H9 (cell line): ENCODE results near the gene ZAR1. TPM values are rescaled to one million over a fixed set of nuclear protein-coding genes. Genes with fewer than 3 reads are reported as not detected.

ENCODE experiments used
- DNase-seq: peaks from one replicate; pipeline ENCODE4 v3.0.0-alpha.2; 2017
- H2AFZ ChIP-seq: one replicate; pipeline ENCODE4 v1.6.1; 2013; ENCODE audit warnings: mild to moderate bottlenecking, low read length, control low read depth, moderate library complexity
- H2AK5ac ChIP-seq: 2 replicates; pipeline ENCODE4 v1.6.1; 2013; ENCODE audit warnings: low read length, control low read depth, mixed read lengths; ENCODE audit not compliant: insufficient read length
- H2BK120ac ChIP-seq: one replicate; pipeline ENCODE4 v1.6.1; 2013; ENCODE audit warnings: low read depth, mild to moderate bottlenecking, low read length, control low read depth, inconsistent platforms; ENCODE audit not compliant: poor library complexity, severe bottlenecking
- H2BK12ac ChIP-seq: 2 replicates; pipeline ENCODE4 v1.6.1; 2013; ENCODE audit warnings: low read length, control low read depth, mixed read lengths, low read depth; ENCODE audit not compliant: insufficient read length
- H2BK15ac ChIP-seq: 2 replicates; pipeline ENCODE4 v1.6.1; 2013; ENCODE audit warnings: low read depth, low read length, control low read depth
- H2BK20ac ChIP-seq: one replicate; pipeline ENCODE4 v1.6.1; 2013; ENCODE audit warnings: low read depth, mild to moderate bottlenecking, low read length, control low read depth, inconsistent platforms; ENCODE audit not compliant: poor library complexity, severe bottlenecking
- H2BK5ac ChIP-seq: 2 replicates; pipeline ENCODE4 v1.6.1; 2013; ENCODE audit warnings: low read length, control low read depth, mixed read lengths; ENCODE audit not compliant: insufficient read length
- H3K14ac ChIP-seq: 2 replicates; pipeline ENCODE4 v1.6.1; 2013; ENCODE audit warnings: low read length, control low read depth; ENCODE audit not compliant: insufficient read depth
- H3K18ac ChIP-seq: 2 replicates; pipeline ENCODE4 v1.6.1; 2013; ENCODE audit warnings: low read depth, mild to moderate bottlenecking, mixed read lengths, low read length, control low read depth; ENCODE audit not compliant: insufficient read length
- H3K23ac ChIP-seq: 2 replicates; pipeline ENCODE4 v1.6.1; 2013; ENCODE audit warnings: low read length, control low read depth, mixed read lengths, low read depth; ENCODE audit not compliant: insufficient read length
- H3K23me2 ChIP-seq: 2 replicates; pipeline ENCODE4 v1.6.1; 2013; ENCODE audit warnings: low read depth, mild to moderate bottlenecking, mixed read lengths, low read length, control low read depth; ENCODE audit not compliant: insufficient read length, poor library complexity, severe bottlenecking
- H3K27ac ChIP-seq: 2 replicates; pipeline ENCODE4 v1.5.1; 2013; ENCODE audit warnings: low read length, control low read depth, mixed read lengths, low read depth; ENCODE audit not compliant: insufficient read length
- H3K27me3 ChIP-seq: 2 replicates; pipeline ENCODE4 v1.6.1; 2013; ENCODE audit warnings: low read length, control low read depth, inconsistent platforms; ENCODE audit not compliant: insufficient read depth
- H3K4ac ChIP-seq: 2 replicates; pipeline ENCODE4 v1.6.1; 2013; ENCODE audit warnings: low read depth, mild to moderate bottlenecking, control low read depth, inconsistent platforms, low read length, moderate library complexity
- H3K4me1 ChIP-seq: 2 replicates; pipeline ENCODE4 v1.6.1; 2013; ENCODE audit warnings: low read length, control low read depth, inconsistent platforms; ENCODE audit not compliant: insufficient read depth
- H3K4me2 ChIP-seq: 2 replicates; pipeline ENCODE4 v1.6.1; 2013; ENCODE audit warnings: low read length, control low read depth, mixed read lengths; ENCODE audit not compliant: insufficient read length, insufficient read depth
- H3K56ac ChIP-seq: 2 replicates; pipeline ENCODE4 v1.6.1; 2013; ENCODE audit warnings: low read depth, mild to moderate bottlenecking, mixed read lengths, low read length, control low read depth; ENCODE audit not compliant: insufficient read length
- H3K79me1 ChIP-seq: 2 replicates; pipeline ENCODE4 v1.6.1; 2013; ENCODE audit warnings: low read depth, mild to moderate bottlenecking, moderate library complexity, low read length, control low read depth, inconsistent platforms; ENCODE audit not compliant: insufficient read depth, poor library complexity, severe bottlenecking
- H3K79me2 ChIP-seq: 2 replicates; pipeline ENCODE4 v1.6.1; 2013; ENCODE audit warnings: low read length, control low read depth, inconsistent platforms; ENCODE audit not compliant: insufficient read depth
- H3K9ac ChIP-seq: 2 replicates; pipeline ENCODE4 v1.6.1; 2013; ENCODE audit warnings: low read length, control low read depth, mixed read lengths; ENCODE audit not compliant: insufficient read length; ENCODE audit errors: extremely low read depth
- H3K9me3 ChIP-seq: one replicate; pipeline ENCODE4 v1.6.1; 2013; ENCODE audit warnings: low read depth, low read length, inconsistent platforms; ENCODE audit not compliant: control insufficient read depth
- H3T11ph ChIP-seq: one replicate; pipeline ENCODE4 v1.6.1; 2013; ENCODE audit warnings: mild to moderate bottlenecking, low read length, control low read depth, inconsistent platforms
- H4K20me1 ChIP-seq: one replicate; pipeline ENCODE4 v1.6.1; 2013; ENCODE audit not compliant: control insufficient read depth, insufficient read length, insufficient read depth
- H4K5ac ChIP-seq: 2 replicates; pipeline ENCODE4 v1.6.1; 2013; ENCODE audit warnings: low read depth, mild to moderate bottlenecking, mixed read lengths, low read length, control low read depth; ENCODE audit not compliant: insufficient read length
- H4K8ac ChIP-seq: replicated peaks from 2 replicates; pipeline ENCODE4 v1.6.1; 2013; ENCODE audit warnings: low read length, control low read depth, mixed read lengths, low read depth; ENCODE audit not compliant: insufficient read length
- H4K91ac ChIP-seq: 2 replicates; pipeline ENCODE4 v1.6.1; 2013; ENCODE audit warnings: low read depth, mild to moderate bottlenecking, moderate library complexity, mixed read lengths, low read length, control low read depth; ENCODE audit not compliant: insufficient read length
- H3K27ac Mint-ChIP-seq, 3 experiments: 2 replicates in 2 of 3; 3 replicates in 1 of 3; pipeline ENCODE4 v1.8.0; 2020 to 2021; ENCODE audit warnings: mixed read lengths in 3 of 3, mild to moderate bottlenecking in 1 of 3, moderate library complexity in 1 of 3
- H3K27me3 Mint-ChIP-seq: 2 replicates; pipeline ENCODE4 v1.8.0; 2021; ENCODE audit warnings: low read depth, mild to moderate bottlenecking, moderate library complexity, mixed read lengths
- H3K36me3 Mint-ChIP-seq, 3 experiments: 2 replicates in 2 of 3; 3 replicates in 1 of 3; pipeline ENCODE4 v1.8.0; 2020 to 2021; ENCODE audit warnings: low read depth in 3 of 3, mixed read lengths in 3 of 3; ENCODE audit not compliant: insufficient read depth in 1 of 3
- H3K4me1 Mint-ChIP-seq, 2 experiments: 2 replicates each; pipeline ENCODE4 v1.8.0; 2020; ENCODE audit warnings: mixed read lengths in 2 of 2
- H3K4me3 Mint-ChIP-seq, 2 experiments: 2 replicates in 1 of 2; 3 replicates in 1 of 2; pipeline ENCODE4 v1.8.0; 2020 to 2021; ENCODE audit warnings: mild to moderate bottlenecking in 2 of 2, mixed read lengths in 2 of 2, moderate library complexity in 1 of 2
- H3K9me3 Mint-ChIP-seq, 2 experiments: 2 replicates in 1 of 2; 3 replicates in 1 of 2; pipeline ENCODE4 v1.8.0; 2020; ENCODE audit warnings: mild to moderate bottlenecking in 2 of 2, mixed read lengths in 2 of 2, moderate library complexity in 1 of 2
- WGBS: extraction: QIAGEN DNeasy Blood & Tissue Kit; methylation state at CpG from one replicate; pipeline ENCODE4 v1.1.7; 2013; ENCODE audit warnings: missing lambda C conversion rate, low lambda C conversion rate, mixed read lengths; ENCODE audit not compliant: insufficient read length; ENCODE audit errors: extremely low coverage; 5-methylcytosine and 5-hydroxymethylcytosine counted together
- total RNA-seq: library from RNA; stranded (reverse); gene quantifications from 2 replicates; pipeline ENCODE4 v1.2.1, GENCODE V29; 2021
- TF ChIP-seq, protein P1 (sequence below): fragments of 200-600 bp; sonication (generic); conservative IDR thresholded peaks from 3 replicates; pipeline ENCODE4 v1.8.0; 2021; ENCODE audit warnings: antibody characterized with exemption, mild to moderate bottlenecking

Gene ZAR1
- total RNA-seq, 1 experiment from 2014 or later = 0.61 TPM

DNA sequence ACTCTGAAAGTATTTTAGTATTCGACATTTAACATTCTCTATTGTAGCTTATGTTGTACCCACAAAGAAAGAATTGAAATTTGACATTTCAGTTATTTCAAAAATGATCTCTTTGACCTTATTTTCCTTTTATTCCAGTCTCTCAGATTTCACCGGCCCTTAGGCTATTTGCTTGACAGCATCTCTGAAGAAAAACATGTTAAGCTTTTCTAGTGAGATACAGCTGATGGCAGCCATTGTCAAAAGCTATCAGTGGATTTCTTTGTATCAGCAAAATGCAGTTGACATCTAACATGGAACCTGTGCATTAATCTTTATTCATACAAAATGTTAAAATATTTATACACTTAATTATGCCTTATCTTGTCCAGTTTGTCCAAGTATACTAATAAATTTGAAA is 16.7 kb downstream of the ZAR1 start:
- no peak overlapping the region for H3K4ac ChIP-seq

More for the DNA sequence above, 16.7 kb downstream of the ZAR1 start:
- no peak overlapping the region for H2AK5ac ChIP-seq
- no peaks in the 10 kb centered on the region; the same call in 1 of the 2 replicates for H3K4me1 ChIP-seq
- no peak overlapping the region for H4K91ac ChIP-seq
- H2BK5ac ChIP-seq = no peak overlapping the region
- H3K4me2 ChIP-seq = no peak overlapping the region
- no peak for DNase-seq
- H2BK20ac ChIP-seq = no peak overlapping the region
- Mint-ChIP-seq H3K9me3 (no peaks in the 10 kb centered on the region), H3K27me3 (no peaks in the 10 kb centered on the region; the same call in 1 of the 2 replicates), H3K4me1 (no peaks in the 10 kb centered on the region; a peak in 1 of 4 replicates), H3K27ac (no peak overlapping the region), H3K36me3 (peaks cover 4 to 33% (median 18%) of the 10 kb centered on the region in 3 experiments; a peak in 5 of 7 replicates), H3K4me3 (no peak overlapping the region)
- TF ChIP-seq, protein P1, sequence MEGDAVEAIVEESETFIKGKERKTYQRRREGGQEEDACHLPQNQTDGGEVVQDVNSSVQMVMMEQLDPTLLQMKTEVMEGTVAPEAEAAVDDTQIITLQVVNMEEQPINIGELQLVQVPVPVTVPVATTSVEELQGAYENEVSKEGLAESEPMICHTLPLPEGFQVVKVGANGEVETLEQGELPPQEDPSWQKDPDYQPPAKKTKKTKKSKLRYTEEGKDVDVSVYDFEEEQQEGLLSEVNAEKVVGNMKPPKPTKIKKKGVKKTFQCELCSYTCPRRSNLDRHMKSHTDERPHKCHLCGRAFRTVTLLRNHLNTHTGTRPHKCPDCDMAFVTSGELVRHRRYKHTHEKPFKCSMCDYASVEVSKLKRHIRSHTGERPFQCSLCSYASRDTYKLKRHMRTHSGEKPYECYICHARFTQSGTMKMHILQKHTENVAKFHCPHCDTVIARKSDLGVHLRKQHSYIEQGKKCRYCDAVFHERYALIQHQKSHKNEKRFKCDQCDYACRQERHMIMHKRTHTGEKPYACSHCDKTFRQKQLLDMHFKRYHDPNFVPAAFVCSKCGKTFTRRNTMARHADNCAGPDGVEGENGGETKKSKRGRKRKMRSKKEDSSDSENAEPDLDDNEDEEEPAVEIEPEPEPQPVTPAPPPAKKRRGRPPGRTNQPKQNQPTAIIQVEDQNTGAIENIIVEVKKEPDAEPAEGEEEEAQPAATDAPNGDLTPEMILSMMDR = no peak
- H3T11ph ChIP-seq = no peak overlapping the region
- no peak overlapping the region for H2BK120ac ChIP-seq
- H3K56ac ChIP-seq = no peak overlapping the region
- no peaks in the 10 kb centered on the region for H3K79me2 ChIP-seq
- no peak overlapping the region for H3K18ac ChIP-seq
- no peaks in the 10 kb centered on the region for H3K23me2 ChIP-seq
- no CpG with 5 or more reads among the region's 2 CpGs for WGBS
- no peaks in the 10 kb centered on the region for H3K27me3 ChIP-seq
- H3K79me1 ChIP-seq = no peaks in the 10 kb centered on the region
- H3K23ac ChIP-seq = no peak overlapping the region
- no peak overlapping the region for H4K8ac ChIP-seq
- no peaks in the 10 kb centered on the region for H4K20me1 ChIP-seq
- no peaks in the 10 kb centered on the region for H3K9me3 ChIP-seq
- no peak overlapping the region for H4K5ac ChIP-seq
- no peak overlapping the region for H3K14ac ChIP-seq
- H3K27ac ChIP-seq = no peak overlapping the region
- H2BK12ac ChIP-seq = no peak overlapping the region
- H2BK15ac ChIP-seq = no peak overlapping the region
- H3K9ac ChIP-seq = no peak overlapping the region
- H2AFZ ChIP-seq = no peak overlapping the region
